ENCODE data around the gene CNPY1.

Gene CNPY1

GRCh38 chr7:155560196-155560885 is 14.0 kb upstream of the CNPY1 start:
- in situ Hi-C loops (cut with MboI; ENCODE audit: low sequenced_read_pairs): no loop called here

- in situ Hi-C loops (cut with MboI; ENCODE audit: low sequenced_read_pairs): no loop called here
Observed at GRCh38 chr7:155559519-155560108, 13.3 kb upstream of the CNPY1 start.

DNA sequence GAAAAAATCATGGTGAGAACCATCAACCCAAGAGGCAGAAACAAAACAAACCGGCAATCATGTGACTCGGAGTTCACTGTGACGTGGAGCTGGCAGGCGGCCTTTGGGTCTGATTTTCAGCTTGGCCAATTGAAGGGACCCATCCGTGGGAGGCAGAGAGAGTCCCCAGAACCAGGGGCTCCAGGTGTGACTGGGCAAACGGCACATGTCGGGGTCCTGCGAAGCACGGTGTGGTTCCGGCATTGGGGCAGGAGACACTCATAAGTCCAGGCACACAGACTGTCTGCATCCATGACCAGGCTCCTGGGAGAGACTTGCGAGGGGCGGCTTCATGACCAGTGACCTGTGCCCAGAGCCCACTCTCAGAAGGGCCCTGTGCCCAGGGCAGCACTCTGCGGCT is 12.6 kb upstream of the CNPY1 start:
- in situ Hi-C loops (cut with MboI; ENCODE audit: low sequenced_read_pairs): no loop called here

- in situ Hi-C loops (cut with MboI; ENCODE audit: low sequenced_read_pairs): no loop called here
Observed at GRCh38 chr7:155558351-155558750, 12.0 kb upstream of the CNPY1 start.

DNA sequence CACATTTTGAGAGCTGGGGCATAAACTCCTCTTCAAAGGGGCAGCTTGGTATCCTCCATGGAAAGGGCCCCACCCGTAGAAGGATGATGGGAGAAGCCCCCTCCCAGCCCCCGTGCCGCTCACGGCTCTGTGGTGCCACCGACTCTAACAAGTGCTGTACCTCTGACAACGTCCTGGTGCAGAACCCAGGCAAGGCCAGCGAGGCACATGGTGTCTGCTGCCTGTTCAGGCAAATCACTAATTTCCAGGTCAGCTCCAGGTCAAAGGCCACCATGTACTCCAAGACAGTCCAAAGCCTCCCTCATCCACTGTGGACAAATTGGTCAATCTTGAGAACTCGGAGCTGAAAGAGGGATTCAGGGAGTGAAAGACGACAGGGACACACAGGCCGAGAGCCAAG is 11.4 kb upstream of the CNPY1 start:
- in situ Hi-C loops (cut with MboI; ENCODE audit: low sequenced_read_pairs): no loop called here

- in situ Hi-C loops (cut with MboI; ENCODE audit: low sequenced_read_pairs): no loop called here
Observed at GRCh38 chr7:155556763-155557162, 10.4 kb upstream of the CNPY1 start.

DNA sequence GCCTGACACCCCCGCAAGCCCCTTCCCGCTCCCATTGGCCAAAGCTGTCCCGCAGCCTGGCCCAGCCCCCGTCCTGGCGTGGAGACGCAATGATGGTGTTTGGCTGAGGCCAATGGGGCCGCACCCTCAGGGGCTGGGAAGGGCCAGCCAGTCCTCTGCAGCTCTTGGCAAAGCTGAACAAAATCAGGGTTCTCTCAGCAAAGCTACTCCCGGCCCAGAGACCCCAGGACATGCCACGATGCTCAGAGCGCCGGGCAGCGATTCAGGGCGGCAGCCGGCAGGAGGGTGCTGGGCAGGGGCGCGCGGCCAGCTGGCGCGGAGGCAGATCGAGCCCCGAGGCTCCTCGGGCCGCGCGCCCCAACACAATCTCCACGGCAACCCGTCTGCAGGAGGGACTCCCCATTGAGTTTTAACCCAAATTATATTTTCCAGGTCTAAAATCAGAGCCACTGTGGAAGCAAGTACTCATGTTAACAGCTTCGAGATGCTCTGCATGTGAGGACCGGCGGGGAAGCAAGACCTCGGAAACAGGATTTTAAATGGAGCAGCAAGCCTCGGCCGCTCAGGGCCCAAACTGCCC is 8.8 kb upstream of the CNPY1 start:
- in situ Hi-C loops (cut with MboI; ENCODE audit: low sequenced_read_pairs): no loop called here

GRCh38 chr7:155553871-155554270 is 7.5 kb upstream of the CNPY1 start:
- in situ Hi-C loops (cut with MboI; ENCODE audit: low sequenced_read_pairs): no loop called here

- in situ Hi-C loops (cut with MboI; ENCODE audit: low sequenced_read_pairs): no loop called here
Observed at GRCh38 chr7:155551785-155552611, 5.6 kb upstream of the CNPY1 start.

GRCh38 chr7:155550916-155551315 is 4.6 kb upstream of the CNPY1 start:
- in situ Hi-C loops (cut with MboI; ENCODE audit: low sequenced_read_pairs): no loop called here

DNA sequence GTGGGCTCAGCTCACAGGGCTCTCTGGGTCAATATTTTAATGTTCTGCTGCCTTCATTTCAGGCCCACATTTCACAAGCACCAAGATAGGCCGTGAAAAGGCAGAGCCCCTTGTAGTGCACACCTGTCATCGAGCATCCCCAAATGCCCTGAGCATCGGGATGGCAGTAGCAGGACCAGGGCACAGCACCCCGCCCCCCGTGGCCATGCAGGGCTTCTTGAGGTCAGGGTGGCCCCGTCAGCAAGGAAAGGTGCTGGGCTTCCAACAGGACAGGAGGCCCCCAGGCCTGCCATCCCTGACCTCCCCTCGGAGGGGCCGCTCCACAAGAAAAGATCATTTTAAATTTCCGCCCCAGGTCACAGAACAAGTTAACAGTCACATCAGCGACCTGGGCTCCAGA is 2.9 kb upstream of the CNPY1 start:
- in situ Hi-C loops (cut with MboI; ENCODE audit: low sequenced_read_pairs): no loop called here

- in situ Hi-C loops (cut with MboI; ENCODE audit: low sequenced_read_pairs): no loop called here
Observed at GRCh38 chr7:155547161-155547791, 917 bp upstream of the CNPY1 start.

DNA sequence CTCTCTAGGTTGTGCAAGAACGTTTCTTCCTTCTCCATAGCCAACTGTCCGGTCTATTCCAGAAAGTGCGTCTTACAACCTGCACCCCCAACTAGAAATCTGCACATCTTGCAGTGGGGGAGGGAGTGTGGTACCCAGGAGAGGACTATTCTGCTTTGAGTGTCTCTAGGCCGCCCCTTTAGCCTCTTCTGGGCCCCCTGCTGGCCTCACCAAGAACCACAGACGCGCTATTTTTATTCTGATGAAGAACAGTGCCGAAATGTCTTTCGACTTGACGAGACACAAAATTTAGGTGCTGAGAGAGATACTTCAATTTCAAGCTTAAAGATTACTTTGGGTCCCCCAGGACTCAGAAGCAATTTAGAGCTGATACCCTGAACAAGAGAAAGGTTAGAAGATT is 1.0 kb downstream of the CNPY1 start:
- in situ Hi-C loops (cut with MboI; ENCODE audit: low sequenced_read_pairs): no loop called here

DNA sequence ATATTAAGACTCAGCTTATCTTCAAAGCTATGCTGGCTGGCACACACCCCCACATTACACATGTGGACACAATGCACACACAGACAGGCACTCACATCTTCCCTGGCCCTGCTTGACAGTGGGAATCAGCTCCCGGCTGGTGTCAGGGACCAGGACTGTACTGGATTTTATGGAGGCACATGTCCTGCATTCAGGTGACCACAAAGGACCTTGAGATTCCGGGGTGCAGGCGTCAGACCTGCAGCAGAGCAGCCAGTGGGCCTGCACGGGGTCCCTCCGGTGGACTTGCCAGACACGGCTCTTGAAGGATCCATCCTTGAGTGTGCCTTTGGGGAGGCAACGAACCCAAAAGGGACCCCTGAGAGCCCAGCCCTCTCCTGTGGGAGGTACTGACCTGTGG is 1.9 kb downstream of the CNPY1 start:
- in situ Hi-C loops (cut with MboI; ENCODE audit: low sequenced_read_pairs): no loop called here

- in situ Hi-C loops (cut with MboI; ENCODE audit: low sequenced_read_pairs): no loop called here
Observed at GRCh38 chr7:155543926-155544325, 2.4 kb downstream of the CNPY1 start.

DNA sequence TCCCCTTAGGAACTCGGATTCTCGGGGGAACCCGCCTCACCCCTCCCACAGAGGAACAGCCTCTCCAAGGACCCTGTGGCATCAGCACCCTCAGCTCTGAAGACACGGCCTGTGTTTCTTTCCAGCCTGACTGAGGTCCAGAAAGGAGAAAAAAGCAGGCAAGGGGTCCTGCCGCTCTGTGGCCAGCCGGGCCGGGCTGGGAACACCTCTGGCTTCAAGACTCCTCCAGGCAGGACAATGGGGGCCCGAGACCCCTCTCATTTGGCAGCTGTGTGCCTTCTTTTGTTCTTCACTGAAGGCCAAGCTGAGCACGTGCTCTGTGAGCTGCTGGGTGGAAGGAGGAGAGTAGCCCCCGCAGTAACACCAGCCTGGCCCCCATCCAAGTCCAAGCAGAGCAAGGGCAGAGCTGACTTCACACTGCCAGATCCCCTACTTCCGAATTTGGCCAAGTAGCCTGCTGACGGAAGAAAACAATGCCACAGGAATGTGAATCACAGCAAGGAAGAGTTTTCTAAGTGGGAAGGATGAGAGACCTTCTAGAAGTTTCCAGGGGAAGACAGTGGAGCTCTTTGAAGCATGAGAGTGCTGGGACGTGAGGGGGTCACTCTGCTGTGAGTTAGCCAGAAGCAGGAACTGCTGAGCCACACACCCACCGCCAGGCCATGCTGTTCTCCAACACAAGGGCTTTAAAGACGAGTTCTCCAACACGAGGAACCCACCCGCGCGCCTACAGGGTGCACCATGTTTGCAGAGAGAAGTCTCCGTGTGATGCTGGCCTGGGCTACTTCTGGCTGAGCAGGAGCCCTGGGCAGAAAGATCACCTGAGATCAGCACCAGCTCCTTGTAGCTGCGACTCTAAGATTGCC is 3.1 kb downstream of the CNPY1 start:
- in situ Hi-C loops (cut with MboI; ENCODE audit: low sequenced_read_pairs): no loop called here

DNA sequence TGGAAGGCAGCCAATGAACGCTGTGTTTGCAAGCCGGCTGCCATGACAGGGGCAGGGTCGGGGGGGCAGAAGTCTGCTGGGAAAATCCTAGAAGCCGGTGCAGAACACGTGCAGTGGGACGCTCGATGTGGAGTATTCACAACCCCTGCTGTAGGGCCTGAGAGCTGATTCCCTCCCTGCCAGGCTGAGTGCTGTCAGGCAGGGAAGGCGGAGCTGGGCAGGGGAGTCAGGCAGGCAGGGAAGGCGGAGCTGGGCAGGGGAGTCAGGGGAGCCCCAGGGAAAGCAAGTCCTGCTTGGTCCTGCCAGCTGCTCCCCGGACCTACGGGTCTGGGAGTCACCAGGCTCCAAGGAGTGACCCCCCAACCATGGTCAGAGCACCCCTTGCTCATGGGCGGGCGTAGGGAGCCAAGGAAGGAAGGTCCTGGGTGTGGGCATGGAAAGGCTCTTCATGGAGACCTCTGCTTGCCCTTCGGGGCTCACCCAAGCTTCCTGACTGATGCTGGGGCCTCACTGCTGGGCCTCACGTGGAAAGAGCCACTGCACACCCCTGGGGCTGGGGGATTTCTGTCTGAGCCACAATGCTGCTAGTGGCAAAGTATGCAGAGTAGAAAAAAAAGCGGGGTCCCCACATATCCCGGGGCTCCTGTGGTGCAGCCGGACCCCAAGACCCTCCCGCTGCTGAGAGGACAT is 4.2 kb downstream of the CNPY1 start:
- in situ Hi-C loops (cut with MboI; ENCODE audit: low sequenced_read_pairs): no loop called here

- in situ Hi-C loops (cut with MboI; ENCODE audit: low sequenced_read_pairs): no loop called here
Observed at GRCh38 chr7:155540553-155540952, 5.8 kb downstream of the CNPY1 start.

- in situ Hi-C loops (cut with MboI; ENCODE audit: low sequenced_read_pairs): no loop called here
Observed at GRCh38 chr7:155538293-155538692, 8.1 kb downstream of the CNPY1 start.

DNA sequence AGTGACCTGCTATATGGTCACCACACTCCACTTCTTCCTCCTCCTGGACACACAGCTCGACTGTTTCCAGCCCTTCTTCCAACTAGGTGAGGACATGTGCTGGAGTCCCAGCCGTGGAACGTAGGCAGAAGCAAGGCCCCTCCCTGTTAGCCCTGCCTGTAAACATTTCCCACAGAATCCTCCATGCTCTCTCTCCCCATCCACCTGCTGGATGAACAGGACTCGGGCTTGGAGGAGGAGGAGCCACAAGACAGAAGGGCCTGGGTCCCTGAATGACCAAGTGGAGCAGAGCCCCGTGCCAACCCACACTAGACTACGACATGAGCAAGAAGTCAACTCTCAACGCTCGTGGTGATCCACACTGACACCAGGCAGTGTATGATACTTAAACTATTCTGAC is 9.9 kb downstream of the CNPY1 start:
- in situ Hi-C loops (cut with MboI; ENCODE audit: low sequenced_read_pairs): no loop called here

Data from HL-60/S4 (cell line).